DOHH2 (cell line): ENCODE results near the gene CDO1.

Experiments used
- H3F3A ChIP-seq: fragments of 200-600 bp; sonication (generic), shearing (Covaris generic); 2 replicates; pipeline ENCODE4 v1.6.0; 2016; ENCODE audit warnings: antibody characterized with exemption, mild to moderate bottlenecking; ENCODE audit not compliant: control insufficient read depth, insufficient read depth
- H3K27ac ChIP-seq: fragments of 200-600 bp; sonication (generic); 2 replicates; pipeline ENCODE4 v1.5.1; 2014; ENCODE audit warnings: low read depth, mild to moderate bottlenecking, low read length, moderate library complexity
- H3K27me3 ChIP-seq: fragments of 200-600 bp; sonication (generic); 2 replicates; pipeline ENCODE4 v1.6.1; 2014; ENCODE audit warnings: mild to moderate bottlenecking, low read length, mixed read lengths; ENCODE audit not compliant: control insufficient read depth
- H3K36me3 ChIP-seq: fragments of 200-600 bp; sonication (generic); 2 replicates; pipeline ENCODE4 v1.6.1; 2014; ENCODE audit warnings: mild to moderate bottlenecking, low read length, moderate library complexity, mixed read lengths; ENCODE audit not compliant: control insufficient read depth
- H3K4me1 ChIP-seq: fragments of 200-600 bp; sonication (generic); 2 replicates; pipeline ENCODE4 v1.6.1; 2014; ENCODE audit warnings: mild to moderate bottlenecking, low read length, mixed read lengths; ENCODE audit not compliant: control insufficient read depth
- H3K4me2 ChIP-seq: fragments of 200-600 bp; sonication (generic); 2 replicates; pipeline ENCODE4 v1.6.0; 2014; ENCODE audit warnings: mild to moderate bottlenecking, low read length, moderate library complexity
- H3K4me3 ChIP-seq: fragments of 200-600 bp; sonication (generic); 2 replicates; pipeline ENCODE4 v1.5.1; 2014; ENCODE audit warnings: mild to moderate bottlenecking, low read length, mixed read lengths
- H3K79me2 ChIP-seq: fragments of 200-600 bp; sonication (generic); 2 replicates; pipeline ENCODE4 v1.6.1; 2014; ENCODE audit warnings: mild to moderate bottlenecking, low read length, mixed read lengths; ENCODE audit not compliant: control insufficient read depth
- H3K9me2 ChIP-seq: fragments of 200-600 bp; sonication (generic); replicated peaks from 2 replicates; pipeline ENCODE4 v1.6.1; 2014; ENCODE audit warnings: mild to moderate bottlenecking, low read length, mixed read lengths; ENCODE audit not compliant: control insufficient read depth
- H3K9me3 ChIP-seq: fragments of 200-600 bp; sonication (generic); 2 replicates; pipeline ENCODE4 v1.6.1; 2014; ENCODE audit warnings: antibody characterized with exemption, low read length, mixed read lengths; ENCODE audit not compliant: control insufficient read depth, insufficient read depth
- H4K20me1 ChIP-seq: fragments of 200-600 bp; sonication (generic); 2 replicates; pipeline ENCODE4 v1.6.0; 2014; ENCODE audit warnings: low read depth, mild to moderate bottlenecking, antibody characterized with exemption, low read length, moderate library complexity; ENCODE audit not compliant: control insufficient read depth, insufficient read depth
- CTCF ChIP-seq: fragments of 200-600 bp; sonication (generic); IDR thresholded peaks from one replicate; pipeline ENCODE4 v1.5.1; 2014; ENCODE audit warnings: antibody characterized with exemption, mild to moderate bottlenecking, low read depth, low read length; ENCODE audit not compliant: poor library complexity, severe bottlenecking
- EZH2phosphoT487 ChIP-seq: fragments of 200-600 bp; sonication (generic); IDR thresholded peaks from 2 replicates; pipeline ENCODE4 v1.6.1; 2017; ENCODE audit warnings: borderline replicate concordance, mild to moderate bottlenecking, antibody characterized with exemption, low read length, moderate library complexity, mixed read lengths

CDO1 gene

DNA sequence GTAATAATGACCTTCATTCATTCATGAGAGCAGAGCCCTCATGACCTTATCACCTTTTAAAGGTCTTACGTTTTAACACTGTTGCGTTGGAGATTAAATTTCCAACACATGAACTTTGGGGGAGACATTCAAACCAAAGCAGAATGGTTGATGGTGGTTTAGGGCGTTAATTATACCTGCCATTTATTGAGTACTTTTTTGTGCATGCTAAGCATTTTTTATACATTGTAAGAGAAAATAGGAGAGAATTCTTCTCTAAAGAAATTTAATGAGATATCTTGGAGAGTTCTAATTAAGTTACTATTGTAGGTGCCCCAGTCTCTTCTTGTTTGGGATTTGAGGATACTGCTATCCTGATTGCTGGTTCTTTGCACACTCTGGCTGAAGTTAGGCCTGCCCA, 37.7 kb upstream of the CDO1 start:
- peaks cover 99% of the 10 kb centered on the region for H3K79me2 ChIP-seq
- H4K20me1 ChIP-seq, result peaks cover 6% of the 10 kb centered on the region; the same call in 1 of the 2 replicates
- TF ChIP-seq CTCF, result no peak
- TF ChIP-seq EZH2phosphoT487, result no peak

DNA sequence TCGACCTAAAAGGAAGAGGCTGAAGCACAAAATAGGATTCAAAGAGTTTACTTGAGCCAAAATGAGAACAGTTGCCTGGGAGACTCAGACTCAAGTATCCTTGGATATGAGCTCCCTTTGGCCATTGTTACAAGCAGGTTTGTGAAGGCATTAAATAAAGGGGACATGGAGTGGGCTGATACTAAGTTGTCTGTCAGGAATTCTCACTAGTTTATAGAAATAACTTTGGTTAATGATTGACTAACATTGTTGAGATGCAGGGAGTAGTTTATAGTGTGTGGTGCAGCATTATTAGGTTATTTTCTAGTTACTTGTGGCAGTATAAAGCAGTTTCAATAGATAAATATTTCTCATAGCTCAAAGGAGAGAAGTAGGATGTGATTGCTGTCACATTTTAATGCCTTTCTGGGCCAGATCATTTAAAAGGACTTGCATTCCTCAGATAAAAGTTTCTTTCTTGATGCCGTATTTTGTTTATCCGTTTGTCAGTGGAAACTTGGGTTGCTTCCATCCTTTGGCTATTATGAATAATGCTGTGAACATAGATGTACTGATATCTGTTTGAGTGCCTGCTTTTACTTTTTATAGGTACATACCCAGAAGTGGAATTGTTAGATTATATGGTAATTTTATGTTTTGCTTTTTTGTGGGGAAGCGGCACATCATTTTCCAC, 34.4 kb upstream of the CDO1 start:
- H3K36me3 ChIP-seq, result peaks cover 23% of the 10 kb centered on the region
- peaks cover 2% of the 10 kb centered on the region; the same call in 1 of the 2 replicates for H3K9me3 ChIP-seq
- H3K79me2 ChIP-seq, result peaks cover 100% of the 10 kb centered on the region
- no peak overlapping the region for H3K27ac ChIP-seq
- H3K4me1 ChIP-seq, result peaks cover 6% of the 10 kb centered on the region; the same call in 1 of the 2 replicates
- H3K4me2 ChIP-seq, result no peak overlapping the region
- no peaks in the 10 kb centered on the region for H3F3A ChIP-seq
- no peaks in the 10 kb centered on the region for H3K9me2 ChIP-seq
- no peaks in the 10 kb centered on the region for H3K27me3 ChIP-seq
- peaks cover 6% of the 10 kb centered on the region; the same call in 1 of the 2 replicates for H4K20me1 ChIP-seq
- H3K4me3 ChIP-seq, result no peak overlapping the region
- TF ChIP-seq CTCF (no peak), EZH2phosphoT487 (no peak)

More for the DNA sequence above, 37.7 kb upstream of the CDO1 start:
- H3K27ac ChIP-seq, result no peak overlapping the region
- no peaks in the 10 kb centered on the region for H3K27me3 ChIP-seq
- peaks cover 22% of the 10 kb centered on the region for H3K4me1 ChIP-seq
- H3K36me3 ChIP-seq, result peaks cover 22% of the 10 kb centered on the region
- no peaks in the 10 kb centered on the region for H3K9me2 ChIP-seq
- no peak overlapping the region for H3K4me3 ChIP-seq
- no peak overlapping the region for H3K4me2 ChIP-seq
- peaks cover 4% of the 10 kb centered on the region; the same call in 1 of the 2 replicates for H3F3A ChIP-seq
- peaks cover 2% of the 10 kb centered on the region; the same call in 1 of the 2 replicates for H3K9me3 ChIP-seq

- peaks cover 28% of the 10 kb centered on the region for H3K36me3 ChIP-seq
- H3K79me2 ChIP-seq, result peaks cover 100% of the 10 kb centered on the region
- H4K20me1 ChIP-seq, result peaks cover 6% of the 10 kb centered on the region; the same call in 1 of the 2 replicates
- no peak for TF ChIP-seq EZH2phosphoT487
- TF ChIP-seq CTCF, result no peak
- no peaks in the 10 kb centered on the region for H3K27me3 ChIP-seq
- H3K9me3 ChIP-seq, result peaks cover 2% of the 10 kb centered on the region; the same call in 1 of the 2 replicates
- H3K27ac ChIP-seq, result no peak overlapping the region
- H3K4me3 ChIP-seq, result no peak overlapping the region
- peaks cover 18% of the 10 kb centered on the region for H3K4me1 ChIP-seq
- peaks cover 8% of the 10 kb centered on the region; the same call in 1 of the 2 replicates for H3F3A ChIP-seq
- no peaks in the 10 kb centered on the region for H3K9me2 ChIP-seq
- H3K4me2 ChIP-seq, result no peak overlapping the region
Observed at GRCh38 chr5:115849258-115849798, 32.9 kb upstream of the CDO1 start.
